ENCODE results near the gene GPR34. TPM values are rescaled to one million over a fixed set of nuclear protein-coding genes. Genes with fewer than 3 reads are reported as not detected.
"Not testable (repeated sequence)": the region's sequence is repeated elsewhere in the genome, so short reads cannot be mapped to it uniquely, and the experiment has no call there.

GPR34 gene
- total RNA-seq, 5 donors from 2014 or later (not counting 1 experiment from before 2014, with no cell fraction given), result 0.30 TPM; not detected in 4

- no peaks in the 10 kb centered on the region for H3K9me3 ChIP-seq
- peaks cover 0 to 2% of the 10 kb centered on the region in 2 donors for H3K36me3 ChIP-seq (ENCODE audit: control insufficient read depth in 2 of 2, extremely low read depth in 1 of 2, insufficient read depth in 1 of 2, low read length in 1 of 2)
- no CpG with 5 or more reads among the region's 1 CpG for WGBS (ENCODE audit: insufficient coverage)
- peaks cover 0 to 27% (median 19%) of the 10 kb centered on the region in 3 donors for H3K4me1 Mint-ChIP-seq
- H3K27me3 Mint-ChIP-seq, result peaks cover 0 to 4% of the 10 kb centered on the region in 2 donors
- ChIA-PET CTCF (no interaction called here), POLR2A (no interaction called here)
- peaks cover 0 to 3% of the 10 kb centered on the region in 2 experiments for H3K4me1 ChIP-seq (ENCODE audit: control insufficient read depth in 1 of 2, extremely low read depth in 1 of 2, insufficient read depth in 2 of 2, low read length in 2 of 2)
- no peak overlapping the region for H3K4me3 Mint-ChIP-seq
- no peak for DNase-seq
- H3K9me3 Mint-ChIP-seq, result no peaks in the 10 kb centered on the region
- no peak for ATAC-seq (replicated peaks in 1 of 4)
- H3K27me3 ChIP-seq (replicated peaks in 1 of 2; ENCODE audit: control insufficient read depth in 2 of 2, extremely low read depth in 1 of 2, insufficient read depth in 2 of 2, low read length in 1 of 2), result no peaks in the 10 kb centered on the region
- no peak overlapping the region for H3K27ac Mint-ChIP-seq
- H3K36me3 Mint-ChIP-seq, result peaks cover 45% of the 10 kb centered on the region
- no peak overlapping the region for H3K4me3 ChIP-seq (ENCODE audit: control insufficient read depth in 1 of 2, extremely low read depth in 1 of 2, low read length in 1 of 2)
- no peak overlapping the region for H3K27ac ChIP-seq (ENCODE audit: low read length)
Measured at GRCh38 chrX:41671082-41671481, 17.7 kb upstream of the GPR34 start.

- WGBS (ENCODE audit: insufficient coverage), result no CpG with 5 or more reads among the region's 1 CpG
- peaks cover 46% of the 10 kb centered on the region for H3K36me3 Mint-ChIP-seq
- H3K27me3 Mint-ChIP-seq, result peaks cover 0 to 8% of the 10 kb centered on the region in 2 donors
- POLR2A ChIA-PET, result no interaction called here
- CTCF ChIA-PET, result no interaction called here
- no peaks in the 10 kb centered on the region for H3K9me3 Mint-ChIP-seq
- H3K4me1 Mint-ChIP-seq, result peaks cover 0 to 18% (median 6%) of the 10 kb centered on the region in 3 donors
- DNase-seq, result no peak
- Histone ChIP-seq H3K36me3 (ENCODE audit: control insufficient read depth in 2 of 2, extremely low read depth in 1 of 2, insufficient read depth in 1 of 2, low read length in 1 of 2) (peaks cover 0 to 2% of the 10 kb centered on the region in 2 donors), H3K27me3 (replicated peaks in 1 of 2; ENCODE audit: control insufficient read depth in 2 of 2, extremely low read depth in 1 of 2, insufficient read depth in 2 of 2, low read length in 1 of 2) (no peaks in the 10 kb centered on the region), H3K4me1 (ENCODE audit: control insufficient read depth in 1 of 2, extremely low read depth in 1 of 2, insufficient read depth in 2 of 2, low read length in 2 of 2) (no peaks in the 10 kb centered on the region), H3K27ac (ENCODE audit: low read length) (no peak overlapping the region), H3K4me3 (ENCODE audit: control insufficient read depth in 1 of 2, extremely low read depth in 1 of 2, low read length in 1 of 2) (no peak overlapping the region), H3K9me3 (no peaks in the 10 kb centered on the region)
- H3K4me3 Mint-ChIP-seq, result no peak overlapping the region
- no peak overlapping the region for H3K27ac Mint-ChIP-seq
- ATAC-seq (replicated peaks in 1 of 4), result no peak
Measured at GRCh38 chrX:41672643-41673042, 16.1 kb upstream of the GPR34 start.

GRCh38 chrX:41676361-41676760 lies 12.4 kb upstream of the GPR34 start:
- H3K9me3 Mint-ChIP-seq; H3K9me3 ChIP-seq; H3K27ac ChIP-seq (ENCODE audit: low read length); H3K27ac Mint-ChIP-seq; H3K4me3 ChIP-seq (ENCODE audit: control insufficient read depth in 1 of 2, extremely low read depth in 1 of 2, low read length in 1 of 2); DNase-seq; POLR2A ChIA-PET; H3K27me3 ChIP-seq (replicated peaks in 1 of 2; ENCODE audit: control insufficient read depth in 2 of 2, extremely low read depth in 1 of 2, insufficient read depth in 2 of 2, low read length in 1 of 2); H3K4me3 Mint-ChIP-seq; CTCF ChIA-PET; H3K4me1 ChIP-seq (ENCODE audit: control insufficient read depth in 1 of 2, extremely low read depth in 1 of 2, insufficient read depth in 2 of 2, low read length in 2 of 2); H3K27me3 Mint-ChIP-seq; H3K36me3 ChIP-seq (ENCODE audit: control insufficient read depth in 2 of 2, extremely low read depth in 1 of 2, insufficient read depth in 1 of 2, low read length in 1 of 2); ATAC-seq (replicated peaks in 1 of 4): not testable (repeated sequence)
- WGBS (ENCODE audit: insufficient coverage), result 100% methylated on average over 10 of the region's 15 CpGs
- Mint-ChIP-seq H3K36me3 (peaks cover 40% of the 10 kb centered on the region), H3K4me1 (peaks cover 0 to 12% (median 0%) of the 10 kb centered on the region in 3 donors)

- no peak overlapping the region for H3K4me3 ChIP-seq (ENCODE audit: control insufficient read depth in 1 of 2, extremely low read depth in 1 of 2, low read length in 1 of 2)
- H3K27me3 ChIP-seq (replicated peaks in 1 of 2; ENCODE audit: control insufficient read depth in 2 of 2, extremely low read depth in 1 of 2, insufficient read depth in 2 of 2, low read length in 1 of 2), result no peaks in the 10 kb centered on the region
- ATAC-seq (replicated peaks in 1 of 4) (no peak), DNase-seq (no peak)
- peaks cover 0 to 11% of the 10 kb centered on the region in 2 donors for H3K27me3 Mint-ChIP-seq
- no peak overlapping the region for H3K27ac ChIP-seq (ENCODE audit: low read length)
- no peaks in the 10 kb centered on the region for H3K9me3 Mint-ChIP-seq
- H3K4me1 Mint-ChIP-seq, result peaks cover 0 to 10% (median 0%) of the 10 kb centered on the region in 3 donors
- H3K36me3 ChIP-seq (ENCODE audit: control insufficient read depth in 2 of 2, extremely low read depth in 1 of 2, insufficient read depth in 1 of 2, low read length in 1 of 2), result no peaks in the 10 kb centered on the region
- ChIA-PET CTCF (no interaction called here), POLR2A (no interaction called here)
- WGBS (ENCODE audit: insufficient coverage), result no CpG with 5 or more reads among the region's 6 CpGs
- H3K9me3 ChIP-seq, result no peaks in the 10 kb centered on the region
- no peak overlapping the region for H3K4me3 Mint-ChIP-seq
- H3K4me1 ChIP-seq (ENCODE audit: control insufficient read depth in 1 of 2, extremely low read depth in 1 of 2, insufficient read depth in 2 of 2, low read length in 2 of 2), result no peaks in the 10 kb centered on the region
- H3K36me3 Mint-ChIP-seq, result peaks cover 31% of the 10 kb centered on the region
- no peak overlapping the region for H3K27ac Mint-ChIP-seq
Measured at GRCh38 chrX:41677183-41678060, 11.4 kb upstream of the GPR34 start.

GRCh38 chrX:41684138-41684537 lies 4.6 kb upstream of the GPR34 start:
- Histone ChIP-seq H3K9me3 (no peaks in the 10 kb centered on the region), H3K27me3 (replicated peaks in 1 of 2; ENCODE audit: control insufficient read depth in 2 of 2, extremely low read depth in 1 of 2, insufficient read depth in 2 of 2, low read length in 1 of 2) (no peaks in the 10 kb centered on the region), H3K4me1 (ENCODE audit: control insufficient read depth in 1 of 2, extremely low read depth in 1 of 2, insufficient read depth in 2 of 2, low read length in 2 of 2) (peaks cover 0 to 6% of the 10 kb centered on the region in 2 experiments), H3K36me3 (ENCODE audit: control insufficient read depth in 2 of 2, extremely low read depth in 1 of 2, insufficient read depth in 1 of 2, low read length in 1 of 2) (no peaks in the 10 kb centered on the region), H3K4me3 (ENCODE audit: control insufficient read depth in 1 of 2, extremely low read depth in 1 of 2, low read length in 1 of 2) (no peak overlapping the region), H3K27ac (ENCODE audit: low read length) (no peak overlapping the region)
- ChIA-PET CTCF (no interaction called here), POLR2A (interaction anchor here in 1 of 2 donors (0.6 kb wide), 1 partner anchor 75 kb away, joined by 3 read pairs; no protein-coding TSS in a partner anchor)
- Mint-ChIP-seq H3K4me3 (no peak overlapping the region), H3K27ac (no peak overlapping the region), H3K27me3 (peaks cover 0 to 10% of the 10 kb centered on the region in 2 donors), H3K36me3 (peaks cover 7% of the 10 kb centered on the region), H3K9me3 (no peaks in the 10 kb centered on the region), H3K4me1 (peaks cover 0 to 16% (median 4%) of the 10 kb centered on the region in 3 donors)
- ATAC-seq (replicated peaks in 1 of 4) (no peak), DNase-seq (no peak)
- no CpG with 5 or more reads among the region's 3 CpGs for WGBS (ENCODE audit: insufficient coverage)

GRCh38 chrX:41684940-41685339 lies 3.8 kb upstream of the GPR34 start:
- CTCF ChIA-PET, result no interaction called here
- no peak for ATAC-seq (replicated peaks in 1 of 4)

More at GRCh38 chrX:41684940-41685339, 3.8 kb upstream of the GPR34 start:
- no peak for DNase-seq
- no peak overlapping the region for H3K27ac Mint-ChIP-seq
- Histone ChIP-seq H3K36me3 (ENCODE audit: control insufficient read depth in 2 of 2, extremely low read depth in 1 of 2, insufficient read depth in 1 of 2, low read length in 1 of 2) (no peaks in the 10 kb centered on the region), H3K9me3 (no peaks in the 10 kb centered on the region), H3K27ac (ENCODE audit: low read length) (no peak overlapping the region), H3K4me1 (ENCODE audit: control insufficient read depth in 1 of 2, extremely low read depth in 1 of 2, insufficient read depth in 2 of 2, low read length in 2 of 2) (peaks cover 0 to 7% of the 10 kb centered on the region in 2 experiments), H3K4me3 (ENCODE audit: control insufficient read depth in 1 of 2, extremely low read depth in 1 of 2, low read length in 1 of 2) (no peak overlapping the region), H3K27me3 (replicated peaks in 1 of 2; ENCODE audit: control insufficient read depth in 2 of 2, extremely low read depth in 1 of 2, insufficient read depth in 2 of 2, low read length in 1 of 2) (no peaks in the 10 kb centered on the region)
- peaks cover 0 to 18% (median 8%) of the 10 kb centered on the region in 3 donors for H3K4me1 Mint-ChIP-seq
- WGBS (ENCODE audit: insufficient coverage), result no CpG with 5 or more reads among the region's 2 CpGs
- no peaks in the 10 kb centered on the region for H3K9me3 Mint-ChIP-seq
- POLR2A ChIA-PET, result interaction anchor here in 1 of 2 donors (0.6 kb wide), 1 partner anchor 74 kb away, joined by 3 read pairs; no protein-coding TSS in a partner anchor
- H3K36me3 Mint-ChIP-seq, result peaks cover 6% of the 10 kb centered on the region
- no peak overlapping the region for H3K4me3 Mint-ChIP-seq
- H3K27me3 Mint-ChIP-seq, result peaks cover 0 to 10% of the 10 kb centered on the region in 2 donors
